Measurements from ENCODE around the gene C2CD3. TPM values are rescaled to one million over a fixed set of nuclear protein-coding genes. Genes with fewer than 3 reads are reported as not detected.

Gene C2CD3
- total and polyA plus RNA-seq, 2 donors (not counting 1 experiment from before 2014, with no cell fraction given): 5.8 to 8.3 TPM

DNA sequence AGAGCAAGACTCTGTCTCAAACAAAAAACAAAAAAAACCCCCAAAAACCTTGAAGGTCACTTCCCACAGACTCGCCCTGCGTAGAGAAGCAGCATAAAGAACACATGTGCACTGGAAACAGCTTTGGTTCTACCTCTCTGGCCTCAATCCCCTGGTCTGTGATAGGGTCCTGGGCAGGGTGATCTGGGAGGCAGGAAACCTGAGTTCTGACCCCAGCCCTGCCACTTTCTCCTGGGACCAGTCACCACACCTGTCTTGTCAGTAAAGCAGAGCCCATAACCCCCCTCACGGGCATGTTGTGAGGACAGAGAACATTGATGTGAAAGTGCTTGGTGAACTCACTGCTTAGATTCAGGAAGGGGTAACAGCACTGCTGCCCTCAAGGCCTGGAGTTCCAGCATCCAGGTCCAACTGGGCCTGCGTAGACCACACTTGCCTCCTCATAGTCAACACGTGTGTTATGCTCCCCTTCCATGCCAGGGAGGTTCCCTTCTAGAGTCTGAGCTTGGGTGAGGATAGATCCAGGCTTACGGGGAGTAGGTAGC, 199.6 kb downstream of the C2CD3 start:
- TF ChIP-seq, protein P1, sequence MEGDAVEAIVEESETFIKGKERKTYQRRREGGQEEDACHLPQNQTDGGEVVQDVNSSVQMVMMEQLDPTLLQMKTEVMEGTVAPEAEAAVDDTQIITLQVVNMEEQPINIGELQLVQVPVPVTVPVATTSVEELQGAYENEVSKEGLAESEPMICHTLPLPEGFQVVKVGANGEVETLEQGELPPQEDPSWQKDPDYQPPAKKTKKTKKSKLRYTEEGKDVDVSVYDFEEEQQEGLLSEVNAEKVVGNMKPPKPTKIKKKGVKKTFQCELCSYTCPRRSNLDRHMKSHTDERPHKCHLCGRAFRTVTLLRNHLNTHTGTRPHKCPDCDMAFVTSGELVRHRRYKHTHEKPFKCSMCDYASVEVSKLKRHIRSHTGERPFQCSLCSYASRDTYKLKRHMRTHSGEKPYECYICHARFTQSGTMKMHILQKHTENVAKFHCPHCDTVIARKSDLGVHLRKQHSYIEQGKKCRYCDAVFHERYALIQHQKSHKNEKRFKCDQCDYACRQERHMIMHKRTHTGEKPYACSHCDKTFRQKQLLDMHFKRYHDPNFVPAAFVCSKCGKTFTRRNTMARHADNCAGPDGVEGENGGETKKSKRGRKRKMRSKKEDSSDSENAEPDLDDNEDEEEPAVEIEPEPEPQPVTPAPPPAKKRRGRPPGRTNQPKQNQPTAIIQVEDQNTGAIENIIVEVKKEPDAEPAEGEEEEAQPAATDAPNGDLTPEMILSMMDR (conservative IDR thresholded peaks at IDR 0.05 in 1 of 2, IDR thresholded peaks at IDR 0.05 in 1 of 2; ENCODE audit: low read depth in 1 of 2, low read length in 2 of 2): no peak
- no peak for TF ChIP-seq EZH2 (IDR thresholded peaks at IDR 0.05; ENCODE audit: low read length, missing control alignments)
- Histone ChIP-seq H3K27ac (ENCODE audit: insufficient read depth, low read length) (no peak overlapping the region), H3K36me3 (ENCODE audit: control insufficient read depth, insufficient read depth, low read length) (peaks cover 1% of the 10 kb centered on the region), H2AFZ (ENCODE audit: low read length) (no peak overlapping the region), H3K27me3 (ENCODE audit: control insufficient read depth, insufficient read depth, low read length) (no peaks in the 10 kb centered on the region), H3K9me3 (ENCODE audit: control insufficient read depth, insufficient read depth, low read depth, low read length) (no peaks in the 10 kb centered on the region), H3K4me1 (ENCODE audit: control insufficient read depth, extremely low read depth, insufficient read depth, low read length) (peaks cover 7% of the 10 kb centered on the region), H3K4me2 (ENCODE audit: extremely low read depth, insufficient read depth, low read length) (no peak overlapping the region), H3K79me2 (ENCODE audit: control insufficient read depth, insufficient read depth, low read length) (no peaks in the 10 kb centered on the region), H3K9ac (ENCODE audit: insufficient read depth, low read length) (no peak overlapping the region), H3K4me3 (replicated peaks in 1 of 4; ENCODE audit: control extremely low read depth in 1 of 4, insufficient read depth in 1 of 4, low read depth in 3 of 4, low read length in 4 of 4) (no peak overlapping the region), H4K20me1 (ENCODE audit: control insufficient read depth, extremely low read depth, insufficient read depth, low read length) (no peaks in the 10 kb centered on the region)
- no peak for DNase-seq (ENCODE audit: low read depth in 2 of 2)

DNA sequence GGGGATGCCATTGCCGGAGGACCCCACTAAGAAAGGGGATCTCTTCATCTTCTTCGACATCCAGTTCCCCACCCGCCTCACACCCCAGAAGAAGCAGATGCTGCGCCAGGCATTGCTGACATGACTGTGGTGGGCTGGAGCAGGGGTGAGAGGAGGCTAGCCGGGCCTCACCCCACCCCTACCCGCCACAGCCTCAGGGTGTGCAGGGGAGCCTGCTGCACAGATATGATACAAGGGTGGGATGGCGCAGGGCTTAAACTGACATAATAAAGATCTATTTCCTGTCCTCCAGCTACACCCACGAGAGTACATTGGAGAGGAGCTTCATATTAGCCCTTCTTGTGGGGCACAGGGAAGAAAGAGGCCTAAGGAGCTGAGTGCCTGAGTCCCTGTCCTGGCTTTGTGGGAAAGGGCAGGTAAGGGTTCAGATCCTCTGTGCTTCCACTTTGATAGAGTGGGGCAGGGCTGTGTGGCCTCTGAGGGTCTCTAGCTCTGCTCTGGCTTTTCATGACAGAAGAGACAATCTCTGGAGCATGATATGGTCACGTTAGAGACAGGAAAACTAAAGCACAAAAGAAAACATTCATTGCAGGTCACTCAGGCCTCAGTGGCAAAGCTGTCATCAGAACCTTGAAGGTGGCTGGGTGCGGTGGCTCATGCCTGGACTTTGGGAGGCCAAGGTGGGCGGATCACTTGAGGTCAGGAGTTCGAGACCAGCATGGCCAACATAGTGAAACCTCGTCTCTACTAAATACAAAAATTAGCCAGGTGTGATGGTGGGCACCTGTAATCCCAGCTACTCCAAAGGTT, 200.6 kb downstream of the C2CD3 start:
- H3K4me2 ChIP-seq (ENCODE audit: extremely low read depth, insufficient read depth, low read length): no peak overlapping the region
- no peak for DNase-seq (ENCODE audit: low read depth in 2 of 2)
- H3K79me2 ChIP-seq (ENCODE audit: control insufficient read depth, insufficient read depth, low read length): no peaks in the 10 kb centered on the region
- no peak overlapping the region for H2AFZ ChIP-seq (ENCODE audit: low read length)
- H3K36me3 ChIP-seq (ENCODE audit: control insufficient read depth, insufficient read depth, low read length): peaks cover 1% of the 10 kb centered on the region
- TF ChIP-seq, protein P1 (conservative IDR thresholded peaks at IDR 0.05 in 1 of 2, IDR thresholded peaks at IDR 0.05 in 1 of 2; ENCODE audit: low read depth in 1 of 2, low read length in 2 of 2): no peak
- TF ChIP-seq EZH2 (IDR thresholded peaks at IDR 0.05; ENCODE audit: low read length, missing control alignments): no peak
- no peaks in the 10 kb centered on the region for H4K20me1 ChIP-seq (ENCODE audit: control insufficient read depth, extremely low read depth, insufficient read depth, low read length)
- no peaks in the 10 kb centered on the region for H3K9me3 ChIP-seq (ENCODE audit: control insufficient read depth, insufficient read depth, low read depth, low read length)
- H3K4me1 ChIP-seq (ENCODE audit: control insufficient read depth, extremely low read depth, insufficient read depth, low read length): peaks cover 7% of the 10 kb centered on the region
- no peak overlapping the region for H3K9ac ChIP-seq (ENCODE audit: insufficient read depth, low read length)
- H3K27ac ChIP-seq (ENCODE audit: insufficient read depth, low read length): no peak overlapping the region
- H3K27me3 ChIP-seq (ENCODE audit: control insufficient read depth, insufficient read depth, low read length): no peaks in the 10 kb centered on the region
- H3K4me3 ChIP-seq (replicated peaks in 1 of 4; ENCODE audit: control extremely low read depth in 1 of 4, insufficient read depth in 1 of 4, low read depth in 3 of 4, low read length in 4 of 4): no peak overlapping the region

DNA sequence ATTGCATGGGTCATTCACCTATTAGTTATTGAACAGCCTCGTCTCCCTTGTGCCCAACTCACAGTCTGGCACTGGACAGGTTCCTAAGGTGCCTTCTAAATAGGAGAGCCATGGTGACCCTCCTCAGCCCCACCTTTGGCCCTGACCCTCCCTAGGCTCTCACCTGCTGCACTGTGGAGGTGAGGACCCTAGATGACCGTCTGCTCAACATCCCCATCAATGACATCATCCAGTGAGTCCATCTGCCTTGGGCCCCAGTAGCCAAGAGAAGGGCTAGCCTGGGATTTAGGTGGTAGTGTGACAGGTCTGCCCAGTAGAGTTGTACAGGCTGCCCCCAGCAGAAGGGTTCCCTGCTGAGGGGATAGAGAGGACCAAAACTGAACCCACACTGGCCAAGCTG, 201.7 kb downstream of the C2CD3 start:
- no peaks in the 10 kb centered on the region for H4K20me1 ChIP-seq (ENCODE audit: control insufficient read depth, extremely low read depth, insufficient read depth, low read length)
- no peak for TF ChIP-seq EZH2 (IDR thresholded peaks at IDR 0.05; ENCODE audit: low read length, missing control alignments)
- TF ChIP-seq, protein P1 (conservative IDR thresholded peaks at IDR 0.05 in 1 of 2, IDR thresholded peaks at IDR 0.05 in 1 of 2; ENCODE audit: low read depth in 1 of 2, low read length in 2 of 2): no peak
- no peaks in the 10 kb centered on the region for H3K27me3 ChIP-seq (ENCODE audit: control insufficient read depth, insufficient read depth, low read length)

More for the DNA sequence above, 201.7 kb downstream of the C2CD3 start:
- no peak overlapping the region for H3K4me2 ChIP-seq (ENCODE audit: extremely low read depth, insufficient read depth, low read length)
- no peak overlapping the region for H3K27ac ChIP-seq (ENCODE audit: insufficient read depth, low read length)
- H3K4me1 ChIP-seq (ENCODE audit: control insufficient read depth, extremely low read depth, insufficient read depth, low read length): peaks cover 4% of the 10 kb centered on the region
- H3K36me3 ChIP-seq (ENCODE audit: control insufficient read depth, insufficient read depth, low read length): no peaks in the 10 kb centered on the region
- DNase-seq (ENCODE audit: low read depth in 2 of 2): no peak
- H3K4me3 ChIP-seq (replicated peaks in 1 of 4; ENCODE audit: control extremely low read depth in 1 of 4, insufficient read depth in 1 of 4, low read depth in 3 of 4, low read length in 4 of 4): no peak overlapping the region
- no peaks in the 10 kb centered on the region for H3K79me2 ChIP-seq (ENCODE audit: control insufficient read depth, insufficient read depth, low read length)
- H3K9ac ChIP-seq (ENCODE audit: insufficient read depth, low read length): no peak overlapping the region
- H3K9me3 ChIP-seq (ENCODE audit: control insufficient read depth, insufficient read depth, low read depth, low read length): no peaks in the 10 kb centered on the region
- H2AFZ ChIP-seq (ENCODE audit: low read length): no peak overlapping the region
